Measurements from ENCODE around the gene LRGUK.

LRGUK gene

GRCh38 chr7:134176037-134176350 lies 48.9 kb downstream of the LRGUK start:
- no peak overlapping the region for H3K27ac ChIP-seq
- TF ChIP-seq CTCF (conservative IDR thresholded peaks at IDR 0.05): no peak

GRCh38 chr7:134179036-134180011 lies 52.2 kb downstream of the LRGUK start:
- no peak overlapping the region for H3K27ac ChIP-seq

GRCh38 chr7:134180376-134180775 lies 53.2 kb downstream of the LRGUK start:
- no peak overlapping the region for H3K27ac ChIP-seq
- TF ChIP-seq CTCF (conservative IDR thresholded peaks at IDR 0.05): no peak

More at GRCh38 chr7:134179036-134180011, 52.2 kb downstream of the LRGUK start:
- TF ChIP-seq CTCF (conservative IDR thresholded peaks at IDR 0.05): no peak

- H3K27ac ChIP-seq: no peak overlapping the region
- TF ChIP-seq CTCF (conservative IDR thresholded peaks at IDR 0.05): no peak
These were observed 54.9 kb downstream of the LRGUK start for GRCh38 chr7:134182078-134182477.

- TF ChIP-seq CTCF (conservative IDR thresholded peaks at IDR 0.05): no peak
- H3K27ac ChIP-seq: no peak overlapping the region
These were observed 57.6 kb downstream of the LRGUK start for GRCh38 chr7:134184767-134185166.

GRCh38 chr7:134186027-134186426 lies 58.9 kb downstream of the LRGUK start:
- no peak for TF ChIP-seq CTCF (conservative IDR thresholded peaks at IDR 0.05)

GRCh38 chr7:134186801-134187200 lies 59.7 kb downstream of the LRGUK start:
- TF ChIP-seq CTCF (conservative IDR thresholded peaks at IDR 0.05): no peak
- no peak overlapping the region for H3K27ac ChIP-seq

More at GRCh38 chr7:134186027-134186426, 58.9 kb downstream of the LRGUK start:
- no peak overlapping the region for H3K27ac ChIP-seq
